IMR-90 (cell line): ENCODE results near the gene MRAP2. TPM values are rescaled to one million over a fixed set of nuclear protein-coding genes. Genes with fewer than 3 reads are reported as not detected.

Source experiments
- ATAC-seq: fragments of 200-7000 bp; cut with Tn5 transposase; 2 replicates; pipeline ENCODE4 v1.9.1; 2020; ENCODE audit warnings: low read depth, mild to moderate bottlenecking, moderate library complexity
- BruUV-seq: library from RNA; stranded (reverse); fragments of 400-500 nt; replicated peaks from 2 replicates; lab custom pipeline; 2021; lab: Mats Ljungman, UMichigan
- CTCF ChIA-PET: fragments of 300-600 bp; formaldehyde crosslinking; extraction: SDS; loops from one replicate; lab custom pipeline; 2021; ENCODE audit warnings: antibody characterized with exemption; lab: Yijun Ruan, JAX
- POLR2A ChIA-PET: fragments of 300-600 bp; sonication (Branson Sonifier 250); formaldehyde crosslinking; loops from one replicate; lab custom pipeline; 2022; ENCODE audit warnings: antibody characterized with exemption; ENCODE audit not compliant: unreplicated experiment; lab: Charles Lee
- DNase-seq: peaks from one replicate; pipeline ENCODE4 v3.0.0; 2013
- H2AFZ ChIP-seq: replicated peaks from 2 replicates; pipeline ENCODE3; 2013; ENCODE audit warnings: low read length, mild to moderate bottlenecking; ENCODE audit not compliant: poor library complexity
- H2AK5ac ChIP-seq: 2 replicates; pipeline ENCODE4 v1.6.1; 2013; ENCODE audit warnings: low read depth, low read length, inconsistent platforms
- H2AK9ac ChIP-seq: replicated peaks from 2 replicates; pipeline ENCODE3; 2013; ENCODE audit warnings: mild to moderate bottlenecking, low read depth, low read length, moderate library complexity; ENCODE audit not compliant: poor library complexity
- H2BK120ac ChIP-seq: 2 replicates; pipeline ENCODE4 v1.6.1; 2013; ENCODE audit warnings: low read depth, low read length, inconsistent platforms
- H2BK15ac ChIP-seq: 3 replicates; pipeline ENCODE4 v1.6.1; 2013; ENCODE audit warnings: low read depth, low read length, inconsistent platforms
- H2BK20ac ChIP-seq: 2 replicates; pipeline ENCODE4 v1.6.1; 2013; ENCODE audit warnings: low read depth, mild to moderate bottlenecking, inconsistent platforms, low read length, moderate library complexity
- H2BK5ac ChIP-seq: 2 replicates; pipeline ENCODE4 v1.6.1; 2013; ENCODE audit warnings: mild to moderate bottlenecking, low read depth, low read length, inconsistent platforms; ENCODE audit not compliant: poor library complexity, severe bottlenecking
- H3K14ac ChIP-seq: replicated peaks from 2 replicates; pipeline ENCODE4 v1.6.1; 2013; ENCODE audit warnings: low read depth, low read length, inconsistent platforms
- H3K18ac ChIP-seq: 2 replicates; pipeline ENCODE4 v1.6.1; 2013; ENCODE audit warnings: low read depth, low read length, control low read depth
- H3K23ac ChIP-seq: 2 replicates; pipeline ENCODE4 v1.6.1; 2013; ENCODE audit warnings: low read depth, low read length, inconsistent platforms
- H3K27ac ChIP-seq: 2 replicates; pipeline ENCODE4 v1.5.1; 2013; ENCODE audit warnings: mild to moderate bottlenecking, control low read depth, low read length; ENCODE audit not compliant: insufficient read depth
- H3K27me3 ChIP-seq: 2 replicates; pipeline ENCODE4 v1.6.1; 2013; ENCODE audit warnings: low read length; ENCODE audit not compliant: control insufficient read depth, insufficient read depth
- H3K36me3 ChIP-seq: 2 replicates; pipeline ENCODE4 v1.6.1; 2013; ENCODE audit warnings: low read length, mixed read lengths; ENCODE audit not compliant: control insufficient read depth, insufficient read depth
- H3K4ac ChIP-seq: 2 replicates; pipeline ENCODE4 v1.6.1; 2013; ENCODE audit warnings: low read depth, low read length, inconsistent platforms
- H3K4me1 ChIP-seq: 2 replicates; pipeline ENCODE4 v1.6.1; 2013; ENCODE audit warnings: low read length, mixed read lengths; ENCODE audit not compliant: control insufficient read depth, insufficient read depth
- H3K4me2 ChIP-seq: 2 replicates; pipeline ENCODE4 v1.6.1; 2013; ENCODE audit warnings: low read depth, mild to moderate bottlenecking, control low read depth, low read length, moderate library complexity
- H3K4me3 ChIP-seq: 2 replicates; pipeline ENCODE4 v1.5.1; 2013; ENCODE audit warnings: low read depth, mild to moderate bottlenecking, control low read depth, low read length, moderate library complexity; ENCODE audit not compliant: insufficient read depth
- H3K56ac ChIP-seq: 2 replicates; pipeline ENCODE4 v1.6.1; 2013; ENCODE audit warnings: low read length, inconsistent platforms; ENCODE audit not compliant: insufficient read depth; ENCODE audit errors: extremely low read depth
- H3K79me1 ChIP-seq, 2 experiments: 2 replicates each; pipeline ENCODE4 v1.6.1; 2013; ENCODE audit warnings: low read length in 2 of 2, inconsistent platforms in 1 of 2, low read depth in 1 of 2
- H3K9ac ChIP-seq: 2 replicates; pipeline ENCODE4 v1.6.1; 2013; ENCODE audit warnings: low read depth, low read length, control low read depth
- H3K9me1 ChIP-seq: 2 replicates; pipeline ENCODE4 v1.6.1; 2013; ENCODE audit warnings: low read length, inconsistent platforms; ENCODE audit not compliant: insufficient read depth
- H3K9me3 ChIP-seq: 2 replicates; pipeline ENCODE4 v1.6.1; 2013; ENCODE audit warnings: low read length; ENCODE audit not compliant: control insufficient read depth, insufficient read depth
- H4K20me1 ChIP-seq: 2 replicates; pipeline ENCODE4 v1.6.1; 2013; ENCODE audit warnings: low read length, inconsistent platforms; ENCODE audit not compliant: insufficient read depth
- H4K5ac ChIP-seq: 2 replicates; pipeline ENCODE4 v1.6.1; 2013; ENCODE audit warnings: mild to moderate bottlenecking, low read depth, low read length, control low read depth
- H4K8ac ChIP-seq, 2 experiments: 2 replicates each; pipeline ENCODE4 v1.6.1; 2013; ENCODE audit warnings: low read depth in 2 of 2, low read length in 2 of 2, control low read depth in 1 of 2, inconsistent platforms in 1 of 2
- H4K91ac ChIP-seq: 2 replicates; pipeline ENCODE4 v1.6.1; 2013; ENCODE audit warnings: low read depth, low read length, inconsistent platforms; ENCODE audit not compliant: insufficient read depth
- CEBPB ChIP-seq: IDR thresholded peaks from 2 replicates; pipeline ENCODE4 v1.6.1; 2012; ENCODE audit warnings: low read depth, low read length, improper control_type of control experiment
- FOS ChIP-seq: fragments of 150-350 bp; IDR thresholded peaks from 2 replicates; pipeline ENCODE4 v1.6.1; 2016; ENCODE audit warnings: low read depth, low read length
- SMC3 ChIP-seq: fragments of 150-350 bp; IDR thresholded peaks from 2 replicates; pipeline ENCODE4 v1.6.1; 2016; ENCODE audit warnings: low read depth, mild to moderate bottlenecking, antibody characterized with exemption, low read length, moderate library complexity
- WGBS, 2 experiments: methylation state at CpG; one replicate each; pipeline versions ENCODE4 v1.1.5 to v1.1.7; 2013; ENCODE audit warnings: missing lambda C conversion rate in 2 of 2; ENCODE audit not compliant: insufficient read length in 1 of 2; ENCODE audit errors: extremely low coverage in 2 of 2; 5-methylcytosine and 5-hydroxymethylcytosine counted together
- dilution Hi-C: fragments of 300-500 bp; cut with HindIII; formaldehyde crosslinking; loops from one replicate; pipeline ENCODE4 v1.14.3; 2018; ENCODE audit warnings: low sequenced_read_pairs; ENCODE audit not compliant: unreplicated experiment
- in situ Hi-C: fragments of 300-500 bp; cut with MboI; formaldehyde crosslinking; loops from 3 replicates; pipeline ENCODE4 v1.14.3; 2019; ENCODE audit warnings: low sequenced_read_pairs, inconsistent platforms, mixed read lengths
- intact Hi-C: fragments of 100-400 bp; cut with micrococcal nuclease; formaldehyde crosslinking; loops from 2 replicates; pipeline ENCODE4 v1.10.0; 2022
- polyA plus RNA-seq, 3 experiments: library from polyadenylated mRNA; depleted of rRNA; stranded (reverse); fragments of >200 nt; gene quantifications; 2 replicates each; pipeline ENCODE4 v1.2.3, GENCODE V29; 2012; ENCODE audit warnings: low replicate concordance in 1 of 3
- total RNA-seq: library from RNA; depleted of rRNA; stranded (reverse); fragments of >200 nt; gene quantifications from 2 replicates; pipeline ENCODE4 v1.2.3, GENCODE V29; 2012

Gene MRAP2
- total and polyA plus RNA-seq, 2 of the 4 experiments (the other 2 are of a cell fraction): 0.03 TPM; not detected in 1

- Histone ChIP-seq H2AK9ac (no peak overlapping the region), H4K5ac (no peak overlapping the region), H3K4ac (no peak overlapping the region), H3K79me1 (no peaks in the 10 kb centered on the region), H4K91ac (no peak overlapping the region), H2AK5ac (no peak overlapping the region), H3K36me3 (no peaks in the 10 kb centered on the region), H3K4me1 (no peaks in the 10 kb centered on the region), H2BK120ac (no peak overlapping the region), H3K4me2 (no peak overlapping the region), H3K27ac (no peak overlapping the region), H3K23ac (no peak overlapping the region), H3K4me3 (no peak overlapping the region), H2AFZ (no peak overlapping the region), H3K56ac (no peak overlapping the region), H3K18ac (no peak overlapping the region), H4K8ac (no peak overlapping the region), H3K14ac (no peak overlapping the region), H2BK20ac (no peak overlapping the region), H2BK5ac (no peak overlapping the region), H3K27me3 (peaks cover 1% of the 10 kb centered on the region; the same call in 1 of the 2 replicates), H3K9me3 (no peaks in the 10 kb centered on the region), H4K20me1 (no peaks in the 10 kb centered on the region), H3K9ac (no peak overlapping the region), H3K9me1 (no peaks in the 10 kb centered on the region), H2BK15ac (no peak overlapping the region)
- dilution Hi-C loops (no loop called here), intact Hi-C loops (no loop called here), in situ Hi-C loops (no loop called here)
- ChIA-PET CTCF (interaction anchor here (0.6 kb wide), 1 partner anchor 472 kb away, joined by 5 read pairs; no protein-coding TSS in a partner anchor), POLR2A (no interaction called here)
- ATAC-seq (no peak), DNase-seq (no peak)
- WGBS, 2 experiments: 20% methylated on average over 1 of the region's 3 CpGs; no CpG with 5 or more reads in 1 of the 2 experiments
- TF ChIP-seq FOS (no peak), CEBPB (no peak), SMC3 (no peak)
- no TSS peak for BruUV-seq
These were observed 28.2 kb downstream of the MRAP2 start for GRCh38 chr6:84061613-84062398.
